Fibroblast of mammary gland (primary cell): ENCODE results near the gene FBRSL1.

Experiments used
- DNase-seq: peaks from one replicate; pipeline ENCODE4 v3.0.0-alpha.2; 2010; ENCODE audit warnings: low read depth
- H3K4me3 ChIP-seq: 2 replicates; pipeline ENCODE4 v1.5.1; 2011; ENCODE audit warnings: low read depth, mild to moderate bottlenecking, low read length, moderate library complexity; ENCODE audit not compliant: control insufficient read depth
- TF ChIP-seq, protein P1 (sequence below): conservative IDR thresholded peaks from 2 replicates; pipeline ENCODE4 v1.5.1; 2011; ENCODE audit warnings: low read depth, low read length, inconsistent platforms; ENCODE audit not compliant: control insufficient read depth, insufficient read depth

The FBRSL1 gene

GRCh38 chr12:132477017-132477702, 12.8 kb upstream of the FBRSL1 start:
- DNase-seq: no peak
- TF ChIP-seq, protein P1, sequence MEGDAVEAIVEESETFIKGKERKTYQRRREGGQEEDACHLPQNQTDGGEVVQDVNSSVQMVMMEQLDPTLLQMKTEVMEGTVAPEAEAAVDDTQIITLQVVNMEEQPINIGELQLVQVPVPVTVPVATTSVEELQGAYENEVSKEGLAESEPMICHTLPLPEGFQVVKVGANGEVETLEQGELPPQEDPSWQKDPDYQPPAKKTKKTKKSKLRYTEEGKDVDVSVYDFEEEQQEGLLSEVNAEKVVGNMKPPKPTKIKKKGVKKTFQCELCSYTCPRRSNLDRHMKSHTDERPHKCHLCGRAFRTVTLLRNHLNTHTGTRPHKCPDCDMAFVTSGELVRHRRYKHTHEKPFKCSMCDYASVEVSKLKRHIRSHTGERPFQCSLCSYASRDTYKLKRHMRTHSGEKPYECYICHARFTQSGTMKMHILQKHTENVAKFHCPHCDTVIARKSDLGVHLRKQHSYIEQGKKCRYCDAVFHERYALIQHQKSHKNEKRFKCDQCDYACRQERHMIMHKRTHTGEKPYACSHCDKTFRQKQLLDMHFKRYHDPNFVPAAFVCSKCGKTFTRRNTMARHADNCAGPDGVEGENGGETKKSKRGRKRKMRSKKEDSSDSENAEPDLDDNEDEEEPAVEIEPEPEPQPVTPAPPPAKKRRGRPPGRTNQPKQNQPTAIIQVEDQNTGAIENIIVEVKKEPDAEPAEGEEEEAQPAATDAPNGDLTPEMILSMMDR: no peak
- H3K4me3 ChIP-seq: no peak overlapping the region

DNA sequence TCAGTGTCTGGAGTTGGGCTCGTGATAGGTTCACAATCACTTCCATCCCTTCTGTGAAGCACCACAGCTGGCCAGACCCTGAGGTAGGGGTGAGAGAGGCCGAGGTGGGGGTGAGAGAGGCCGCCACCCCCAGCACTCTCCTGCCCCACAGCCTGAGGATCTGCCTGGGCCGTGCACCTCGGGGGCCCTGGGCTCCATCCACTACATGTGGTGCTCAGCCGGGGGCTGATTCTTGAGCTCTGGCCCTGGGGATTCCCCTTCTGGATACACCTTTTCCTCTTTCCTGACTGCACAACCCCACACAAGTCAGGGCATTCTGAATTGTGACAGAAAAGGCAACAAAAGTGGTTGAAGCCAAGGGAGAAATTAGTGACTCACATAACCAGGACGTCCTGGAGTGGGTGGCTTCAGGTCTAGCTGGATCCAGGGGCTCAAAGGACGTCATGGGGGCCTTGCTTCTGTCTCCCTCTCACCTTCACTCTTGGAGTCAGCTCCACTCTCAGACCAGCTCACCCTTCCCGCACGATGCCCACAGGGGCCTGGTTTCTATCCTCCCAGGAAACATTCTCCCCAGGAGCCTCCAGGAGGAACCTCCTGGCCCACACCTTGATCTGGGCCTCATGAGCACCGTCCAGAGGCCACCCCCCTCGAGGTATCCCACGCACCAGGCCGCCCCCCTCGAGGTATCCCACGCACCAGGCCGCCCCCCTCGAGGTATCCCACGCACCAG, 12.1 kb upstream of the FBRSL1 start:
- no peak overlapping the region for H3K4me3 ChIP-seq
- TF ChIP-seq, protein P1: no peak
- DNase-seq: no peak

DNA sequence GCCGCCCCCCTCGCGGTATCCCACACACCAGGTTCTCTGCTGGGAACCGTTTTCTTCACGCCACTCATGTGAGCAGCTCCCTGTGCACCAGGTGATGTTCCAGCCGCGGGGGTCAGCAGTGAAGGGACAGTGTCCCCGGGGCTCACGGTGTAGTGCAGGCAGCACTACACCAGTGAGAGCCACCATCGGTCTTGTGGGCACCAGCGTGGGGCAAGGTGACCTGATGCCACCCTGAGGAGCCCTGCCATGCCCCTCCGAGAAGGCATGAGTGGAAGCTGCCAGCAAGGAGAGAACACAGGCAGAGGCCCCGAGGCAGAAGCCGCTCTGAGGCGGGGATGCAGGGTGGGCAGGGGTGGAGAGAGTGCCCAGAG, 11.5 kb upstream of the FBRSL1 start:
- no peak overlapping the region for H3K4me3 ChIP-seq
- DNase-seq: no peak
- TF ChIP-seq, protein P1: no peak

DNA sequence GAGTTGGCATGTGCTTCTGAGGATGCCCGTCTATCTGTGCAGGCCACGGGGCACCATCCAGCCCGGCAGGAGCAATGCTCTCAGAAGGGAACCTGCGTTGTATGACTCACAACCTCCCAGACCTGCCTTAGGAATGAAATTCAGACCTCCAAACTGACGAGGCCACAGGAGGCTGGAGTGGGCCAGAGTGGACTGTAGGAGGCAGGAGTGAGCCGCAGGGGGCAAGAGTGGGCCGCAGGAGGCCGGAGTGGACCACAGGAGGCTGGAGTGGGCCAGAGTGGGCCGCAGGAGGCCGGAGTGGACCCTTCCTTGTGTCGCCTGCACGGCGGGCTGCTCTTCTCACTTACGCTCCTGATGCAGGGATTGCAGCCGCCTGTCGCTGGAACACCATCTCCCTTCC, 11.1 kb upstream of the FBRSL1 start:
- H3K4me3 ChIP-seq: no peak overlapping the region
- TF ChIP-seq, protein P1: no peak
- DNase-seq: no peak

DNA sequence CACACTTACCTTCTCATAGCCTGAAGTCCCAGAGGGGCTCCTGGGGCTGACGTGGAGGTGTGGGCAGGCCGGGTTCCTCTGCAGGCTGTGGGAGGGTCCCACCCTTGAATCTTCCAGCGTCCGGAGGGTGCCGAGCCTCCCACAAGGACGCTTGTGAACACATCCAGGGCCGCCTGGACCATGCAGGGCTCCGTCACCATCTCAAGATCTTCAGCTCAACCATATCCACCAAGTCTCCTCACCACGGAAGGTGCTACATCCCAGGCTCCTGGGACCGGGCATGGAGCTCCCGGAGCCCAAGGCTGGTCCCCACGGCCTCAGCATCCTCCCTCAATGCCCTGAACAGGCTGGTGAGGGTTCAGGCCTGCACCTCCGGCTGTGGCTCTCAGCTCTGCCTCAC, 10.7 kb upstream of the FBRSL1 start:
- H3K4me3 ChIP-seq: no peak overlapping the region
- TF ChIP-seq, protein P1: no peak
- no peak for DNase-seq

- DNase-seq: no peak
- H3K4me3 ChIP-seq: no peak overlapping the region
- TF ChIP-seq, protein P1: no peak
These were observed 9.9 kb upstream of the FBRSL1 start for GRCh38 chr12:132479938-132480622.
